ENCODE results near the gene CAMK2N1.

DNA sequence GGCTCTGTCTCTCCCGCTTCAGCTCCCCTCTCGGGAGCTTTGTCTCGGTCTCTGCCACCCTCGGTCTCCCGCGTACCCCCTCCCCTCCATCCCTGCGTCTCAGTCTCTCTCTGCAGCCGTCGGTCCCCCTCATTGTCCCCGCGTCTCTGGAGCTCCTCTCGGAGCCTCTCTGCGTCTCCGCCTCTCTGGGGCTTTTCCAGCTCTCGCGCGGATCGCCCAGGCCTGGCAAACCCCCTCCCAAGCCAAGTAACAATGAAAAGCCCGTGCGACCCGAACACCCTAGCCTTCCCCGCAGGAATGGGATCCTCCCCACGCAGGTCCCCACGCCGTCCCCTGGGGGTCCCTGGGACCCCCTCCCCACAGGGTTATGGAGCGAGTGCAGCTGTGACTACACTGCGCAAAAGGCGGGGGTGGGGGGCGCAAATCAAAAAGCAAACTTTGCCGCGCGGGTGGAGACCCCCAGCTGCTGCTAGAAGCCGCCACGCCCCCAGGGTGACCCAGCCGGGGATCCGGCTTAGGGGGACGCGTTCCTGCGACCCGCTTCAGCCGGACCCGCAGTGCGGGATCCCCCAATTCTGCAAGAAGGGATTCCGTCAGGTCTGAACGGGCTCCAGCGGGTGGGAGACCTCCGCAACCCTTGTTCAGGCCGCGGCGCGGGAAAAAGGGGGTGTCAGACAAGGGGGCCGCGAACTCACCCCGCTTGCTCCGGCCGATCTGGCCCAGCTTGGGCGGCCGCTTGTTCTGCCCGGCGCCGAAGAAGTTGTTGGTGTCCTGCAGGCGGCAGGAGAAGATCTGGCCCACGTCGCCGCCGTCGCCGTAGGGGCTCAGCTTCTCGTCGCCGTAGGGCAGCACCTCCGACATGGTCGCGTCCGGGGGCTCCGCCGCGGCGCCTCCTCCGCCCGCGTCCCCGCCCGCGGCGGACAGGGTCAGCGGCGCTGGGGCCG, 1.2 kb downstream of the CAMK2N1 start:
- TF ChIP-seq, protein P1, sequence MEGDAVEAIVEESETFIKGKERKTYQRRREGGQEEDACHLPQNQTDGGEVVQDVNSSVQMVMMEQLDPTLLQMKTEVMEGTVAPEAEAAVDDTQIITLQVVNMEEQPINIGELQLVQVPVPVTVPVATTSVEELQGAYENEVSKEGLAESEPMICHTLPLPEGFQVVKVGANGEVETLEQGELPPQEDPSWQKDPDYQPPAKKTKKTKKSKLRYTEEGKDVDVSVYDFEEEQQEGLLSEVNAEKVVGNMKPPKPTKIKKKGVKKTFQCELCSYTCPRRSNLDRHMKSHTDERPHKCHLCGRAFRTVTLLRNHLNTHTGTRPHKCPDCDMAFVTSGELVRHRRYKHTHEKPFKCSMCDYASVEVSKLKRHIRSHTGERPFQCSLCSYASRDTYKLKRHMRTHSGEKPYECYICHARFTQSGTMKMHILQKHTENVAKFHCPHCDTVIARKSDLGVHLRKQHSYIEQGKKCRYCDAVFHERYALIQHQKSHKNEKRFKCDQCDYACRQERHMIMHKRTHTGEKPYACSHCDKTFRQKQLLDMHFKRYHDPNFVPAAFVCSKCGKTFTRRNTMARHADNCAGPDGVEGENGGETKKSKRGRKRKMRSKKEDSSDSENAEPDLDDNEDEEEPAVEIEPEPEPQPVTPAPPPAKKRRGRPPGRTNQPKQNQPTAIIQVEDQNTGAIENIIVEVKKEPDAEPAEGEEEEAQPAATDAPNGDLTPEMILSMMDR (optimal IDR thresholded peaks at IDR 0.05 in 1 of 3, IDR thresholded peaks at IDR 0.05 in 1 of 3, conservative IDR thresholded peaks at IDR 0.05 in 1 of 3; ENCODE audit: extremely low read depth in 1 of 3, insufficient read depth in 2 of 3, low read length in 3 of 3) = no peak
- TF ChIP-seq EZH2 (IDR thresholded peaks at IDR 0.05; ENCODE audit: low read length) = no peak
